Measurements from ENCODE around the gene ELF5.

Gene ELF5

DNA sequence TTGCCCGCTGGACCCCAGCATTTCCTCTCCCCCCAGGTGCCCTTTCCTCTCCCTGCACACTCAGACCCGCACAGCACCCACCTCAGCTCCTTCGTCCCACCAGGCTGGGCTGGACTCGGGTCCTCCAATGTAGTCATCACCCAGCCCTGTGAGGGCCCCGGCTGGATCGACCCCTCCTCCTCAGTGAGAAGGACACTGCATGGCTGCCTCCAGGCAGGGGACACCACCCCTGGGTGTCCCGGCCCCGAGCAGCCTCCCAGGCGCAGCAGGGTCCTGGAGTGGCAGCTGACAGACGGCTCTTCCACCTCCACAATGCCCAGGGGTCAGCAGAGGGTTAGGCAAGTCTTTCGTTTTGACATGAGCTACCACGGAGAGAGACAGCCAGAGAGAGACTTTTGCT lies 11.1 kb upstream of the ELF5 start:
- TF ChIP-seq, protein P1, sequence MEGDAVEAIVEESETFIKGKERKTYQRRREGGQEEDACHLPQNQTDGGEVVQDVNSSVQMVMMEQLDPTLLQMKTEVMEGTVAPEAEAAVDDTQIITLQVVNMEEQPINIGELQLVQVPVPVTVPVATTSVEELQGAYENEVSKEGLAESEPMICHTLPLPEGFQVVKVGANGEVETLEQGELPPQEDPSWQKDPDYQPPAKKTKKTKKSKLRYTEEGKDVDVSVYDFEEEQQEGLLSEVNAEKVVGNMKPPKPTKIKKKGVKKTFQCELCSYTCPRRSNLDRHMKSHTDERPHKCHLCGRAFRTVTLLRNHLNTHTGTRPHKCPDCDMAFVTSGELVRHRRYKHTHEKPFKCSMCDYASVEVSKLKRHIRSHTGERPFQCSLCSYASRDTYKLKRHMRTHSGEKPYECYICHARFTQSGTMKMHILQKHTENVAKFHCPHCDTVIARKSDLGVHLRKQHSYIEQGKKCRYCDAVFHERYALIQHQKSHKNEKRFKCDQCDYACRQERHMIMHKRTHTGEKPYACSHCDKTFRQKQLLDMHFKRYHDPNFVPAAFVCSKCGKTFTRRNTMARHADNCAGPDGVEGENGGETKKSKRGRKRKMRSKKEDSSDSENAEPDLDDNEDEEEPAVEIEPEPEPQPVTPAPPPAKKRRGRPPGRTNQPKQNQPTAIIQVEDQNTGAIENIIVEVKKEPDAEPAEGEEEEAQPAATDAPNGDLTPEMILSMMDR (IDR thresholded peaks at IDR 0.05; ENCODE audit: low read length, missing control alignments) = no peak
- DNase-seq (ENCODE audit: low read depth) = no peak
- no peak overlapping the region for H3K4me3 ChIP-seq (replicated peaks; ENCODE audit: low read depth, low read length)

DNA sequence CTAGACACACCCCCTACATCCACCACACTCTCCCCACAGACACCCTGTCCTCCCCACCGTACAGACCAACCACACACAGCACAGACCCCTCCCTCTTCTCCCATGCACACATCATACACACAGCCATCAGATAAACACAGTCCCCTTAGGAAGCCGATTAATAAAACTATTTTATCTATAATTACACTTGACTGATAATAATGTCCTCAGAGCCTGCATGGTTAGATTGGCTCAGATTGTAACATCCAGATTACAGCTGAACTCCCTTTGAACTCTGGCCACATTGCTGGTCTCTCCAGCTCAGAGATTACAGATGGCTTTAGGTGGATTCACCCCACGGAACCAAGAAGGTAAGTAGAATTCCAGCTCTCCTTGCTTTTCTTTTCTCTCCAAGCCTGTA lies 9.5 kb upstream of the ELF5 start:
- DNase-seq (ENCODE audit: low read depth) = no peak
- no peak overlapping the region for H3K4me3 ChIP-seq (replicated peaks; ENCODE audit: low read depth, low read length)
- TF ChIP-seq, protein P1 (IDR thresholded peaks at IDR 0.05; ENCODE audit: low read length, missing control alignments) = no peak

DNA sequence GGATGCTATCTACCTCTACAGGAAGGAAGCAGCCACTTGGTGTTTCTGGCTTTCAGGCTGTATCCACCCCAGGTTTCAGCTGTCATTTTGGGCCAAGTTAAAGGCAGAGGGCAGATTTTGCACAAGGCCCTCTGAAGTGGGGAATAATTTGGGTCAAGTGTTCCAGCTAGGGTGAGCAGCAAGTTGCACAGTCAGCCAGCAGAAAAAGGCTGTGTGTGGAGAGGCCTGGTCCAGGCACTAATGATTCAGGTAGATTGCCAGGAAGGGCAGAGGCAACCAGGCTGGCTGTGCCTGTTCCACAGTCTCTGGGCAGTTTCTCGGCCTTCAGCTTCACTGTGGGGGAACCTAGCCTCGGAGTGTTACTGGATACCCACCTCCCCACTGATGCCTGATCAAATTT lies 8.6 kb upstream of the ELF5 start:
- TF ChIP-seq, protein P1 (IDR thresholded peaks at IDR 0.05; ENCODE audit: low read length, missing control alignments) = no peak
- no peak for DNase-seq (ENCODE audit: low read depth)
- no peak overlapping the region for H3K4me3 ChIP-seq (replicated peaks; ENCODE audit: low read depth, low read length)

DNA sequence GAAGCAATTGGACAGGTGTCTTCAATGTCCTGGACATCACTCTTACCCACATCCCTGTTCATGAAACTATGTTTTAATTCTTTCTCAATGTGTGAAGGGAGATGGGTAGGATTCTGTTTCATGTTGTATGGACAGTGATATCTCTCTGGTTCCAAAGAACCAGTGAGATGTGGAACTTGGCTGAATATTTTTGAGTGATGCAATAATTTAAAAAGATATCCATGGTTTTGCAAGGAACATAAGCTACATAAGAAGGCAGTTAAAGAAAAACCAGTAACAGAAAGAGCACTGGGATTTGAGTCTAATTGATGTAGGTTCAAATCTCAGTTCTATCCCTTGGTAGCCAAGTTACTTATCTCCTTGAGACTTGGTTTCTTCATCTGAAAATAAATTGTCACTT lies 7.7 kb upstream of the ELF5 start:
- TF ChIP-seq, protein P1 (IDR thresholded peaks at IDR 0.05; ENCODE audit: low read length, missing control alignments) = no peak
- no peak overlapping the region for H3K4me3 ChIP-seq (replicated peaks; ENCODE audit: low read depth, low read length)
- DNase-seq (ENCODE audit: low read depth) = no peak

DNA sequence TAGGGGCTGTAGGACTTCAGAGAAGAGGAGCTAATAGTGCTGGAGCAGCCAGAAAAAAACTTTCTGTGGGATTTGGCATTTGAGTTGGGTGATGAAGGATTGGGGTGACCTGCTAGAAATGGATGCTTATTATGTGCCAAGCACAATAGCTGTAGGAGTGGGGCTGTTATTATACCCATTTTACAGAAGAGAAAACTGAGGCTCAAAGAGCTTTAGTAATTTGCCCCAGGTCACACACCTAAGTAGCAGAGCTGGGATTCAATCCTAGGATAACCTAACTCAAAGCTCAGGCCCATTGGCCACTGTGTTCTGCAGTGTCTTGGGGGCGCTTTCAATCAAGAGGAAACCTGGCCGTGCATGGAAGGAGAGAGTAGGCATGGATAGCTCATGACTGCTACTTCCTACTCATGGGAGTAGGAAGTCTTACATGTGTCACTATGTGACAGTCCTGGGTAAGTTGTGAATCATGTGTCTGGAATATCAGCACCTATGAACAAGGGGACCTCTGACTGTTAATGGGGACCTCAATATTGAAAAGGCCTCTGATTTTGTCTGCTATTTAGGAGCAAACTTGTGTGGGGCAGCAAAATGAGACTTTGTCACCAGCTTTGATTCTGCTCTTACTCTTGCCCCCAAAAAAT lies 6.1 kb upstream of the ELF5 start:
- TF ChIP-seq, protein P1 (IDR thresholded peaks at IDR 0.05; ENCODE audit: low read length, missing control alignments) = no peak
- DNase-seq (ENCODE audit: low read depth) = no peak
- H3K4me3 ChIP-seq (replicated peaks; ENCODE audit: low read depth, low read length) = no peak overlapping the region

DNA sequence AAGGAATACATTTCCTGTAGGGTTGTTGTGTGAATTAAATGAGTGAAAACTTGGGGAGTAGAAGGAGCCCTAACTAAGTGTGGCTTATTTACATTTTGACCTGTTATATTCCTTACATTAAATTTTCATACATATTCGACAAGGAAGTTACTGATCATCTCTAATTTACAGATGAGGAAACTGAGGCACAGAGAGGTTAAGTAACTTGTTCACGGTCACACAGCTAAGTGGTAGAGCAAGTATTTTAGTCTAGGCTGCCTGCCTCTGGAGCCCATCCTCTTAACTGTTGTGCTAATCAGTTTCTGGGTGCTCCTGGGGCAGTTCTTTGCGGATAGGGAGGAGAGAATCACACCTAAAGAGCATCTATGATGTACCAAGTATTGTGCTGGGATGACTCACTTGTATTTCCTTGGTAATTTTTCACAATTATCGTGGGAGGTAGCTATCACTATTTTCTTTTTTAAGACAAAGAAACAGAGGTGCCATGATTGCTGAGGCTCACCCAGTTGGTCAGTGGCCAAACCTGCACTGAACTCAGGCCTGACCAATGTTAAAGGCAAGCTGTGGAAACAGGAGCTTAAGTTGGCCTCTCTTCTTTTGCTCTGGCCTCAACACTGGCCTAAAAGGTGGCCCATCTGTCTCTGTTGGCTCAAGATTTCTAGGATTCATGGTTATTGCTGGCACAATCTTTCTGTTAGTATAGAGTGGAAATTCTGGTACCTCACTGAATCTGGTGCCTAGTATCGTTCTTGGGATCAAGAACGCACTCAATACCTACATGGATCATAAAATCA lies 2.9 kb upstream of the ELF5 start:
- H3K4me3 ChIP-seq (replicated peaks; ENCODE audit: low read depth, low read length) = no peak overlapping the region
- no peak for DNase-seq (ENCODE audit: low read depth)
- TF ChIP-seq, protein P1 (IDR thresholded peaks at IDR 0.05; ENCODE audit: low read length, missing control alignments) = no peak
